Transverse colon (tissue), 4 donors: Measurements from ENCODE around the gene UNC5A. TPM values are rescaled to one million over a fixed set of nuclear protein-coding genes. Genes with fewer than 3 reads are reported as not detected.

Experiments
- DNase-seq: peaks from one replicate; pipeline ENCODE4 v3.0.0-alpha.2; 2019
- H3K27ac ChIP-seq, 4 donors: fragments of 200-600 bp; sonication (generic); 2 replicates each; pipeline ENCODE4 v1.5.1; 2016 to 2018; ENCODE audit warnings: inconsistent platforms in 4 of 4
- H3K27me3 ChIP-seq: fragments of 200-600 bp; sonication (generic); 2 replicates; pipeline ENCODE4 v1.5.1; 2017; ENCODE audit warnings: inconsistent platforms
- H3K36me3 ChIP-seq, 4 donors: fragments of 200-600 bp; sonication (generic); 2 replicates each; pipeline ENCODE4 v1.5.1; 2017 to 2019; ENCODE audit warnings: inconsistent platforms in 4 of 4
- H3K4me1 ChIP-seq, 4 donors: fragments of 200-600 bp; sonication (generic); 2 replicates each; pipeline ENCODE4 v1.5.1; 2017 to 2020; ENCODE audit warnings: inconsistent platforms in 4 of 4
- H3K4me3 ChIP-seq, 4 donors: fragments of 200-600 bp; sonication (generic); 1 replicate in 1 of 4; 2 replicates in 3 of 4; pipeline versions ENCODE4 v1.5.1 to v1.6.1; 2017 to 2019; ENCODE audit warnings: inconsistent platforms in 4 of 4
- H3K9me3 ChIP-seq, 2 donors: fragments of 200-600 bp; sonication (generic); 2 replicates each; pipeline ENCODE4 v1.5.1; 2017 to 2019; ENCODE audit warnings: inconsistent platforms in 2 of 2
- EP300 ChIP-seq: sonication (generic); formaldehyde crosslinking; IDR thresholded peaks from one replicate; pipeline ENCODE4 v1.6.1; 2017; ENCODE audit warnings: antibody characterized with exemption, low read depth
- POLR2A ChIP-seq: fragments of 450-650 bp; IDR thresholded peaks from one replicate; pipeline ENCODE4 v1.6.1; 2016; ENCODE audit warnings: antibody characterized with exemption, mild to moderate bottlenecking, moderate library complexity
- POLR2AphosphoS5 ChIP-seq, 3 donors: sonication (generic); formaldehyde crosslinking; IDR thresholded peaks; one replicate each; pipeline ENCODE4 v1.6.1; 2016; ENCODE audit warnings: antibody characterized with exemption in 3 of 3
- WGBS, 2 donors: methylation state at CpG; one replicate each; pipeline ENCODE4 v1.1.5; 2018; ENCODE audit warnings: low coverage in 1 of 2; 5-methylcytosine and 5-hydroxymethylcytosine counted together
- in situ Hi-C, 4 donors: fragments of 200-750 bp; cut with MboI; loops; one replicate each; pipeline versions ENCODE4 v1.15.0 to v1.15.1; 2017; ENCODE audit warnings: low sequenced_read_pairs in 3 of 4, low pct_ligation_motif_present in 1 of 4, low pct_unique_long_range_greater_than_20kb in 1 of 4
- intact Hi-C: fragments of 100-400 bp; cut with DNase I; formaldehyde crosslinking; loops from one replicate; pipeline ENCODE4 v1.15.1; 2023; ENCODE audit warnings: low total_unique reads
- total RNA-seq, 4 donors: library from RNA; depleted of rRNA; stranded (reverse); fragments of >200 nt; gene quantifications; one replicate each; pipeline ENCODE4 v1.1.0, GENCODE V29; 2016
- TF ChIP-seq, protein P1 (sequence below), 5 experiments: fragments of 200-600 bp in 3 of 5; fragments of 450-650 bp in 2 of 5; sonication (generic) in 3 of 5; IDR thresholded peaks; 1 replicate in 2 of 5; 2 replicates in 3 of 5; pipeline ENCODE4 v1.5.1; 2016 to 2017; ENCODE audit warnings: antibody characterized with exemption in 5 of 5, inconsistent platforms in 3 of 5, mild to moderate bottlenecking in 2 of 5, moderate library complexity in 1 of 5

UNC5A gene
- total RNA-seq, 4 donors from 2014 or later, result 0.32 TPM; not detected in 3

- no peak overlapping the region for H3K4me3 ChIP-seq
- intact Hi-C loops (no loop called here), in situ Hi-C loops (no loop called here)
- H3K4me1 ChIP-seq, result no peaks in the 10 kb centered on the region
- no peak for DNase-seq
- H3K36me3 ChIP-seq, result no peaks in the 10 kb centered on the region
- TF ChIP-seq POLR2AphosphoS5 (IDR thresholded peaks at IDR 0.05) (no peak), EP300 (no peak), POLR2A (no peak)
- TF ChIP-seq, protein P1, sequence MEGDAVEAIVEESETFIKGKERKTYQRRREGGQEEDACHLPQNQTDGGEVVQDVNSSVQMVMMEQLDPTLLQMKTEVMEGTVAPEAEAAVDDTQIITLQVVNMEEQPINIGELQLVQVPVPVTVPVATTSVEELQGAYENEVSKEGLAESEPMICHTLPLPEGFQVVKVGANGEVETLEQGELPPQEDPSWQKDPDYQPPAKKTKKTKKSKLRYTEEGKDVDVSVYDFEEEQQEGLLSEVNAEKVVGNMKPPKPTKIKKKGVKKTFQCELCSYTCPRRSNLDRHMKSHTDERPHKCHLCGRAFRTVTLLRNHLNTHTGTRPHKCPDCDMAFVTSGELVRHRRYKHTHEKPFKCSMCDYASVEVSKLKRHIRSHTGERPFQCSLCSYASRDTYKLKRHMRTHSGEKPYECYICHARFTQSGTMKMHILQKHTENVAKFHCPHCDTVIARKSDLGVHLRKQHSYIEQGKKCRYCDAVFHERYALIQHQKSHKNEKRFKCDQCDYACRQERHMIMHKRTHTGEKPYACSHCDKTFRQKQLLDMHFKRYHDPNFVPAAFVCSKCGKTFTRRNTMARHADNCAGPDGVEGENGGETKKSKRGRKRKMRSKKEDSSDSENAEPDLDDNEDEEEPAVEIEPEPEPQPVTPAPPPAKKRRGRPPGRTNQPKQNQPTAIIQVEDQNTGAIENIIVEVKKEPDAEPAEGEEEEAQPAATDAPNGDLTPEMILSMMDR (IDR thresholded peaks at IDR 0.05), result no peak
- peaks cover 65% of the 10 kb centered on the region for H3K27me3 ChIP-seq
- WGBS, 2 donors, result 52% methylated on average over 25 of the region's 28 CpGs; no CpG with 5 or more reads in 1 of the 2 donors
- no peaks in the 10 kb centered on the region for H3K9me3 ChIP-seq
- H3K27ac ChIP-seq, result no peak overlapping the region
Observed at GRCh38 chr5:176862330-176862995, 52.1 kb downstream of the UNC5A start.

DNA sequence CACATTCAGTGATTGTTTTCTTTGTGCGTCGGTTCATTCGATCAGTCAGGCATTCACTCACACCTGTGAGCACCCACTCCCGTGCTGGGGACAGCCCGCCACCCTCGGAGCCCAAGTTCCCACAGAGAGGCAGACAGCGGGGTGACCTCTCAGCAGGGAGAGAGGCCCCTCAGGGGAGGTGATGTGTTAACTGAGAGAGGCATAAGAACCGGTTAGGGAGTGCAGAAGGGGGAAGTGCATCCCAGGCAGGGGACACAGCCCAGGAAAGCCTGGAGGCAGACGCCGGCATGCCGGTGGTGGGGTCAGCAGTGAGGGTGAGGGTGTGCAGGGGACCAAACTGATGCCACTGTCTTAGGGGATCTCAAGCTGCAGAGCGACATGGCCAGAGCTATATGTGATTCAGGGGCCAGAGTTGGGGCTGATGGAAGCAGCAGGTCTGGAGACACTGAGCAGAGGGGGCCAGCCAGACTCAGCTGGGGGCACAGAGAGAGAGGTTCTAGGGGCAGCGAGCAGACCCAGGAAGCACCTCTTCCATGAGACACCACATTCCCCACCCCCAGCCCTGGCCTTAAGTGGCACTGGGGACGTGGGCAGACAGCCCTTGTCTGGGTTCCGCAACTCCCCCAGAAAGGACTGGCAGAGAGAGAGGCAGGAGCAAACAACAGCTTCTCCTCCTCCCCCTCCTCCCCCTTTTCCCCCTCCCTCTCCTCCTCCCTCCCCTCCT lies 52.8 kb downstream of the UNC5A start:
- Histone ChIP-seq H3K27ac (no peak overlapping the region), H3K4me1 (no peaks in the 10 kb centered on the region), H3K36me3 (no peaks in the 10 kb centered on the region), H3K9me3 (no peaks in the 10 kb centered on the region), H3K4me3 (no peak overlapping the region), H3K27me3 (peaks cover 69% of the 10 kb centered on the region)
- TF ChIP-seq EP300, result no peak
- TF ChIP-seq, protein P1 (IDR thresholded peaks at IDR 0.05), result no peak
- no peak for TF ChIP-seq POLR2A
- no peak for TF ChIP-seq POLR2AphosphoS5 (IDR thresholded peaks at IDR 0.05)
- in situ Hi-C loops, result no loop called here
- 3 to 20% methylated on average over 4 to 15 of the region's 15 CpGs for WGBS, 2 donors
- no peak for DNase-seq
- intact Hi-C loops, result no loop called here

DNA sequence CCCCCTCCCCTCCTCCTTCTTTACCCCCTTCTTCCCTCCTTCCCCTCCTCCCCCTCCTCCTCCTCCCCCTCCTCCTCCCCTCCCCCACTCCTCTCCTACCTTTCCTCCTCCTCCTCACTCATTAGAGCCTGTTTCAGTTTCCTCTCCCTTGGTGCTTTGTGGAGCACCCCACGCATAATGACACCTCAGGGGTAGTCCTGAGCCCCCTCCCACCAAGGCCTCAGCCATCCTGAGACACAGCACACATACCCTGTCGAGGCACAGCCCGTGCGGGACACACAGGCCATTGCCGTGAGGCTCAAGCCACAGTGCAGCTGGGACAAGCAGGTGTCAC lies 53.4 kb downstream of the UNC5A start:
- TF ChIP-seq, protein P1 (IDR thresholded peaks at IDR 0.05), result no peak
- TF ChIP-seq EP300, result no peak
- TF ChIP-seq POLR2A, result no peak
- TF ChIP-seq POLR2AphosphoS5 (IDR thresholded peaks at IDR 0.05), result no peak
- no peaks in the 10 kb centered on the region for H3K36me3 ChIP-seq
- intact Hi-C loops (no loop called here), in situ Hi-C loops (no loop called here)
- H3K27me3 ChIP-seq, result peaks cover 74% of the 10 kb centered on the region
- H3K4me1 ChIP-seq, result no peaks in the 10 kb centered on the region
- H3K4me3 ChIP-seq, result no peak overlapping the region
- WGBS, 2 donors, result 56% methylated on average over 4 of the region's 5 CpGs; no CpG with 5 or more reads in 1 of the 2 donors
- no peak overlapping the region for H3K27ac ChIP-seq
- H3K9me3 ChIP-seq, result no peaks in the 10 kb centered on the region
- DNase-seq, result no peak

GRCh38 chr5:176864755-176865154 lies 54.4 kb downstream of the UNC5A start:
- Histone ChIP-seq H3K9me3 (no peaks in the 10 kb centered on the region), H3K27ac (no peak overlapping the region), H3K36me3 (no peaks in the 10 kb centered on the region), H3K4me3 (no peak overlapping the region), H3K27me3 (peaks cover 75% of the 10 kb centered on the region), H3K4me1 (no peaks in the 10 kb centered on the region)
- WGBS, 2 donors, result 81% methylated on average over 8 of the region's 8 CpGs; no CpG with 5 or more reads in 1 of the 2 donors
- no peak for DNase-seq
- in situ Hi-C loops, result no loop called here
- TF ChIP-seq POLR2A (no peak), POLR2AphosphoS5 (IDR thresholded peaks at IDR 0.05) (no peak), EP300 (no peak)
- TF ChIP-seq, protein P1 (IDR thresholded peaks at IDR 0.05), result no peak
- intact Hi-C loops, result no loop called here
